Sciatic nerve (tissue), 2 donors: Measurements from ENCODE around the gene HGFAC. TPM values are rescaled to one million over a fixed set of nuclear protein-coding genes. Genes with fewer than 3 reads are reported as not detected.

Source experiments
- ATAC-seq: fragments of 200-7000 bp; cut with Tn5 transposase; one replicate; pipeline ENCODE4 v1.9.1; 2020; ENCODE audit warnings: mild to moderate bottlenecking, moderate library complexity
- DNase-seq: peaks from one replicate; pipeline ENCODE4 v3.0.0-alpha.2; 2020; ENCODE audit warnings: low spot score
- intact Hi-C: fragments of 100-400 bp; cut with DNase I; formaldehyde crosslinking; loops from one replicate; pipeline ENCODE4 v1.14.2; 2022
- total RNA-seq: library from RNA; stranded (reverse); fragmentation: NEBNext Ultra II Directional; extraction: Animal tissue kit (Norgen Biotek cat#: 25700); gene quantifications from one replicate; pipeline ENCODE4 v1.2.1, GENCODE V29; 2021
- donor health status: DM: no; HTN: no; CAD: no.
- donor health status: DM: no; HTN: no; CAD: no.

The HGFAC gene
- total RNA-seq, 1 donor from 2014 or later: not detected

DNA sequence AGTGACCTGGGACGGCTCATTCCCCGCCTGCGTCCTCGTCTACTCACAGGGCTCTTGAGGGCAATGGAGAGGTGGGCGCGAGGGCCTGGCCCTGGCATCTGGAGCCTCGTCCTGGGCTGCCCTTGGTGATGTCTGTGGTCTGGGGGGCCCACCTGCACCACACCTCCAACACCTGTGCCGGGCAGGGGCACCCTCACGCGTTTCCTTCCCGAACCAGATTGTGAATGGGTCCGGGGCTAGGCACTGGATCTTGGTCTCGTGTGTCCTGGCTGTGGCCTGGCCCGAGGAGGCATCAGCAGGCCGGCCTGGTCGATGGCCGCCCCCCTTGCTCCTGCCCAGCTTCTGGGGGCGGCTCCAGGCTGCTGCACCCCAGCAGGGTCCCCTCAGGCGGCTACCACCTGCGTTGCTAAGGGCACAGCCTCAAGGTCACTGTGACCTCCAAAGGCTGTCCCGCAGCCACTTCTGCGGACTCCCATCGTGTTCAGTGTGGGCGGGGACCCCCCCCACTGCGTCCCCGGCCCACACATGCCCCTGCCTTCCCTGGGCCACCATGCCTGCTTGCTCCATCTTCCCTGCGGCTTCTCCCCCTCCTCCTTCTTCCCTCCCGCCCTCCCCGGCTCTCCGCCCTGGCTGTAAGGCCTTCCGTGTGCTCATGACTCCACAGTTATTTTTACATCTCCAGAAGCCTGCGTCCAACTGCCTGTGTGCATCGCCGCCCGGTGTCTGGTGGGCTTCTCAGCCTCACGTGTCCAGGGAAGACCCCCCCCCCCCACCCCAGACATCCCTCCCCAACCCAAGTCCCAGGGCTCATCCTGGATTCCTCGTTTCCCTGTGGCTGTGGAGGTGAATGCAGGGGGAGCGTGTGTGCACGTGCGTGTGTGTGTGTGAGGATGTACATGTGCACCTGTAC, 25.2 kb downstream of the HGFAC start:
- intact Hi-C loops: no loop called here
- no peak for DNase-seq
- ATAC-seq: no peak

DNA sequence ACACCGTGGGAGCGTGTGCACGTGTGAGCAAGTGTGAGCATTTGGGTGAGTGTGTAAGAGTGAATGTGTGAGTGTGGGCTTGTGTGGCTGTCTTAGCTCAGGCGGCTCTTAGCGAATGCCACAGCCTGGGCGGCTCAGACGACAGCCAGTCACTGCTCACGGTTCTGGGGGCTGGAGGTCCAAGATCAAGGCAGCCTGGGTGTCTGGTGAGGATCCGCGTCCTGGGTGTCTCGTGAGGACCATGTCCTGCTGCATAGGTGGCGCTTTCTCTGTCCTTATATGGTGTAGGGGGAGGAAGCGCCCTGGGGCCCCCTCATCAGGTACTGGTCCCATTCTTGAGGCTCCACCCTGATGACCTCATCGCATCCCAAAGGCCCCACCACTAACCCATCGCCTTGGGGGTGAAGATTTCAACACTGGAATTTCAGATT, 25.8 kb downstream of the HGFAC start:
- intact Hi-C loops: no loop called here
- ATAC-seq (no peak), DNase-seq (no peak)

DNA sequence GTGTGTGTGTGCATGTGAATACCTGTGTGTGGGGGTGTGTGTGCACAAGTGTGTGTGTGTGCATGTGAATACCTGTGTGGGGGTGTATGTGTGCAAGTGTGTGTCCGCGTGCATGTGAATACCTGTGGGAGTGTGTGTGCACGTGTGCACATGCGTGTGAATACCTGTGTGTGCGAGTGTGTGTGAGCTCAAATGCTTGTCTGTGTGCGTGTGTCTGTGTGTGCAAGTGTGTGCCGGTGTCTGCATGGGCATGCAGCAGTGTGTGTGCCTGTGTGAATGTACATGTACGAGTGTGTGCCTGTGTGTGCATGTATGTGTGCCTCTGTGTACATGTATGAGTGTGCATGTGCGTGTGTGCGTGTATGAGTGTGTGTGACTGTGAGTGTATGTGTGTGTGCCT, 26.4 kb downstream of the HGFAC start:
- intact Hi-C loops: no loop called here
- no peak for DNase-seq
- ATAC-seq: no peak

- no peak for DNase-seq
- ATAC-seq: no peak
- intact Hi-C loops: no loop called here
Measured at GRCh38 chr4:3468804-3469203, 27.0 kb downstream of the HGFAC start.

GRCh38 chr4:3469386-3470243, 27.8 kb downstream of the HGFAC start:
- intact Hi-C loops: no loop called here
- ATAC-seq: no peak
- DNase-seq: no peak

- ATAC-seq (no peak), DNase-seq (no peak)
- intact Hi-C loops: no loop called here
Measured at GRCh38 chr4:3470244-3471097, 28.7 kb downstream of the HGFAC start.

DNA sequence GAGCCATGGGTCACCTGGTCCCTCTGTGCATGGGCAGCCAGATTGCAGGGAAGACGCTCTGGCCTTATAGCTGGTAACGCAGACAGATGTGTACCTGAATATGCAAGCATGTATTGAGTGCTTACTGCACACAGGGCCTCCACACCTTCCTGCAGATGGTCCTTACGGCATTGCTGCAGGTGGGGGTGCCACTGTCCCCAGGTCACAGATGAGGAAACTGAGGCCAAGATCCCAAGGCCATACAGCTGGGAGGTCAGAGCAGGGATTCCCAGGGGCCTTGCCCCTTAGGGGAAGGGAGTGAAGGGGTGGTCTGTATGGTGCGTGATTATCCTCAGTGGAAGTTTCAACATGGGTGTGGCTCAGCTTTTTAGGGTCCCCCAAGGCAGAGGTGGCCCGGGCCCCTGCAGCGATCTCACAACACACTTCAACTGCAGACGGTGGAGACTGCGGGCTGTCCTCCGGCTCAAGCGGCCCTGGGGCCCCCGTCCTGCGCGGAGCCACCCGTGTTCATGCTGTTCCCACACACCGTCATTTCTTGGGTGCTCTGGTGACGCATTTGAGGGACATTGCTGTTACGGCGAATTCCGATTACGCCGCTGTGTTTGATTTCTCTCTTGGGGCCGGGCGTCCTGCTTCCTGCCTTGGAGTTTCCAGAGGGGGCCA, 29.5 kb downstream of the HGFAC start:
- DNase-seq (no peak), ATAC-seq (no peak)
- intact Hi-C loops: no loop called here

- ATAC-seq: no peak
- DNase-seq: no peak
- intact Hi-C loops: no loop called here
Measured at GRCh38 chr4:3471886-3472285, 30.1 kb downstream of the HGFAC start.

- no peak for DNase-seq
Measured at GRCh38 chr4:3472411-3473141, 30.8 kb downstream of the HGFAC start.

DNA sequence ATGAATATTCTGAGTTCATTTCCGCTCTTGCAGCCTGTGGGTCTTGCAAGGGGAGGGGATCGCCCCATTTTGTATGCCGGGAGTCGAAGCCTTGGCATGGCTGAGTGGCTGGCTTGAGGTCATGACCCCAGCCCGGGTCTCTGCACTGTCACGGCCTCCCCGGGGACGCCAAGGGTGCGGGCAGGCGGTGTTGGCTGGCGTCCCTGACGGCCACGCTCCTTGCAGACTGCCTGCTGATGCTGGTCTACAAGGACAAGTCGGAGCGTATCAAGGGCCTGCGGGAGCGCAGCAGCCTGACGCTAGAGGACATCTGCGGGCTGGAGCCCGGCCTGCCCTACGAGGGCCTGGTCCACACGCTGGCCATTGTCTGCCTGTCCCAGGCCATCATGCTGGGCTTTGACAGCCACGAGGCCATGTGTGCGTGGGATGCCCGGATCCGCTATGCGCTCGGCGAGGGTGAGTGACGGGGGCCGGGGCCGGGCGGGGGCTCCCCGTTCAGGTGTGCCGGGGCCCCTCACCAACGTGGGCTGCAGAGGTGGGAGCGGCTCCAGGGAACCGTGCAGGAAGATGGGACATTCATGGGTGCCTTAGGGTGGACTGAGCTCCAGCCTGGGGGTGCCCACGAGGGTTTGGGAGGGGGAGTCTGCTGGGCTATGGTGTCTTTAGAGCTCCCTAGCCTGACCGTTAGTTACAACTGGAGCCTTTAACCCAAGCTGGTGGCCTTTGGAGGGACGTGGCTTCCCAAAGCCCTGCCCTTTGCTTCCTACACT, 31.6 kb downstream of the HGFAC start:
- intact Hi-C loops: no loop called here
- DNase-seq (no peak), ATAC-seq (no peak)

More at GRCh38 chr4:3472411-3473141, 30.8 kb downstream of the HGFAC start:
- intact Hi-C loops: no loop called here
- no peak for ATAC-seq

GRCh38 chr4:3473996-3474765, 32.4 kb downstream of the HGFAC start:
- intact Hi-C loops: no loop called here
- no peak for DNase-seq

DNA sequence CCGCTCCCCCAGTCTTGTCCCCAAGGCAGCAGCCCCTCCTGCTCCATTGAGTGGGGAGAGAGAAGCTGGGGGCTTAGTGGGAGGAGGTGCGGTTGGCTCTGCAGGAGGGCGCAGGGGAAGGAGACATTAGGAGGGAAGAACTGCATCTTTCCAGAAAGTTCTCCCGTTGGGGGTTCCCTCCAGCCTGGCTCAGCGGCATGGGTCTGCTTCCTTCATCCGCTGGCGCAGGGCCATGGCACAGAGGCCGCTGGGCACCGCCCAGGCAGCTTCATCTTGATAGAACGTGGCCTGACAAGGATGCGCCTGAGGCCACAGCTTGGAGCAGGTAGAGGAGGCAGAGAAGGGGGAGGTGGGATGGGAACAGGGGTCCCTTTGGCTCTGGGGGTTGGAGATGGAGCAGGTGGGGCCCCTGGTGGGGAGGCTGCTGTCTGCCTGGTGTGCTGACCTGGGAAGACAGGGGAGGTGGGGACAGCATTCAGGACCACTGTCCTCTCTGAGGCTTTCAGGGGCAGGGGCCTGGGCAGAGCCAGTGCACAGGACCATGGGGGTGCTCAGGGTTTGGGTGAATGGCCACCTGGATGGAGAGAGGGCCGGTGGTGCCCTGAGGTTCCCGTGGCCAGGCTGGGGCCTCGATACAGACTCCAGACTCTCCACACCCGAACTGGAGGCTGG, 33.4 kb downstream of the HGFAC start:
- no peak for DNase-seq
- intact Hi-C loops: no loop called here
- ATAC-seq: no peak

More at GRCh38 chr4:3473996-3474765, 32.4 kb downstream of the HGFAC start:
- no peak for ATAC-seq

DNA sequence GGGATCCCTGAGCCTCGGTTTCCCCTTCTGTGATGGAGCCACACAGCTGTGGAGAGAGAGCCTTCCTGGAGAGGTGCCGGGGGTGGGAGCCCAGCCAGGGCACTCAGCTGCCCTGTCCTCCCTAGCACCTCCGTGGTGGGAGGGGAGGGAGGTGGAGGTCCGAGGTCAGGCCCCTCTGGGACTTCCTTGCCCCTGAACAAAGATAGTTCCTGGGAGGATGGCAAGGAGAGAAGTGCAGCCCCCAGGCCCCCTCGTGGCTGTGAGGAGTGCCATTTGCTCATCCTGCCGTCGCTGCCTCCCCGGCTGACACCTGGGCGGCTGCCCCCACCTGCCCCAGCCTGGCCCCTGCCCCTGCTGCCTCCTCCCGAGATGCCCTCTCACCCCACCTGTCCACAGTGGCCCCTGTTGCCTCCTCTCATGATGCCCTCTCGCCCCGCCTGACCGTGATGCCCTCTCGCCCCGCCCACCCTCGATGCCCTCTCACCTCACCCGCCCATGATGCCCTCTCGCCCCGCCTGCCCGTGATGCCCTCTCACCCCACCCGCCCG, 34.0 kb downstream of the HGFAC start:
- no peak for ATAC-seq
- no peak for DNase-seq
- intact Hi-C loops: no loop called here

DNA sequence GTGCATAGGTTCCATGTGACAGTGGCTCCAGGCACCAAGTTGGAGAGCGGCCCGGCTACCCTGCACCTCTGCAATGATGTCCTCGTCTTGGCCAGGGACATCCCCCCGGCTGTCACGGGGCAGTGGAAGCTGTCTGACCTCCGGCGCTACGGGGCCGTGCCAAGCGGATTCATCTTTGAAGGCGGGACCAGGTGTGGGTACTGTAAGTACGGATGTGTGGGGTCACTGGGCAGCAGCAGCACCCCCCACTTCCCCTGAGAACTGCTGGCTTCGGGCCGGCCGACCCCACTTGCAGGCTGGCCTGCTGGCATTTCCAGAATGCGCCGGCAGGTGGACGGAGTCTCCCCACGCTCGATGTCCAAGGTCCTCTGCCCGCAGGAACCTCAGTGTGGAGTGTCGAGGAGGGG, 34.6 kb downstream of the HGFAC start:
- no peak for ATAC-seq
- intact Hi-C loops: no loop called here
- DNase-seq: no peak

DNA sequence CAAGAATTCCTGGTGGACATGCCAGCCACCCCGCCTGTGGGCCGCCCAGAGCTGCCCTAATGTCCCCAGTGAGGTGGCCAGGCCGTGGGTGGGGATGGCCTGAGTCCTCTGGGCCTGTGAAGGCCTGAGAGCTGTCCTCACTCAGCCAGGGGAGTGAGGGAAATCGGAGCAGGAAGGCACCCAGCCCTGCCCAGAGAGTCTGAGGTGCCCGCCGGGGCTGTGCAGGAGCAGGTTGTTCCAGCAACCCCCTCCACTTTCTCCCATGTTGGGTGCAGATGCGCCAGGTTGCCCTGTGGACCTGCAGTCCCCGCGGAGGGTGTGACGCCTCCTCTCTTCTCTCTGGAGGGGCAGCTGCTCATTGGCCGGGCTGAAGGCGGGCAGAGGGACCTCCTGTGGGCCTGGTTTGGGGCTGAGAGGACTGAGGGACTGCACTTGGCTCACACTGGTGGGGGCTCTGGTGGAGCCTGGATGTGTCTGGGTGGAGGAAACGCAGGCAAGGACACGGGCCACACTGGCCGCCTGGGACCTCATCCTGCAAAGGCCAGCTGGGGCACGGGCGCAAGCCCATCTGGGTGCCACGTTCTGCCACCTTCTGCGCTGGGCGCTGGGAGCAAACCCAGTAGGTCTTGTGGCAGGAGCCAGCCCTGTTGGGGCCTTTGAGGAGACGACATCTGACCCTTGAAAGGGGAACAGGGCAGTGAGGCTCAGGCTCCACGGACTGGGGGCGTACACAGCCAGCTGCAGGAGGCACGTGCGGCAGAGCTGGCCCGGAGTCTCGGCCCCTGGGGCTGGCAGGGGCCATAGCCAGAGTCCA, 35.4 kb downstream of the HGFAC start:
- ATAC-seq (no peak), DNase-seq (no peak)
- intact Hi-C loops: no loop called here
